ENCODE data around the gene MIS18A.

The MIS18A gene

DNA sequence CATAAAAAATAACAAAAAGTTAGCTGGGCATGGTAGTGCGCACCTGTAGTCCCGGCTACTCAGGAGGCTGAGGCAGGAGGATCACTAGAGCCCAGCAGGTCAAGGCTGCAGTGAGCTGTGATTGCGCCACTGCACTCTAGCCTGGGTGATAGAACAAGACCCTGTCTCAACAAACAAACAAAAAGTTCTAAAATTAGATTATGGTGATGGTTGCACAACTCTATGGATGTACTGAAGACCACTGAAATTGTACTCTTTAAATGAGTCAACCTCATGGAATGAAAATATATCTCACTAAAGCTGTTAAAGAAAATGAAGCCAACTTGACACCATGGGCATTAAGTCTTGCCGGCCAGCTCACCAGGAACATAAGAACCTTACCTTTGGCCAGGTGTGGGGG lies 28.9 kb upstream of the MIS18A start:
- H3K4me2 ChIP-seq (ENCODE audit: low read depth, low read length, poor library complexity, severe bottlenecking), result no peak overlapping the region
- TF ChIP-seq, protein P1, sequence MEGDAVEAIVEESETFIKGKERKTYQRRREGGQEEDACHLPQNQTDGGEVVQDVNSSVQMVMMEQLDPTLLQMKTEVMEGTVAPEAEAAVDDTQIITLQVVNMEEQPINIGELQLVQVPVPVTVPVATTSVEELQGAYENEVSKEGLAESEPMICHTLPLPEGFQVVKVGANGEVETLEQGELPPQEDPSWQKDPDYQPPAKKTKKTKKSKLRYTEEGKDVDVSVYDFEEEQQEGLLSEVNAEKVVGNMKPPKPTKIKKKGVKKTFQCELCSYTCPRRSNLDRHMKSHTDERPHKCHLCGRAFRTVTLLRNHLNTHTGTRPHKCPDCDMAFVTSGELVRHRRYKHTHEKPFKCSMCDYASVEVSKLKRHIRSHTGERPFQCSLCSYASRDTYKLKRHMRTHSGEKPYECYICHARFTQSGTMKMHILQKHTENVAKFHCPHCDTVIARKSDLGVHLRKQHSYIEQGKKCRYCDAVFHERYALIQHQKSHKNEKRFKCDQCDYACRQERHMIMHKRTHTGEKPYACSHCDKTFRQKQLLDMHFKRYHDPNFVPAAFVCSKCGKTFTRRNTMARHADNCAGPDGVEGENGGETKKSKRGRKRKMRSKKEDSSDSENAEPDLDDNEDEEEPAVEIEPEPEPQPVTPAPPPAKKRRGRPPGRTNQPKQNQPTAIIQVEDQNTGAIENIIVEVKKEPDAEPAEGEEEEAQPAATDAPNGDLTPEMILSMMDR (conservative IDR thresholded peaks at IDR 0.05; ENCODE audit: low read length), result no peak
- TF ChIP-seq EZH2phosphoT487 (IDR thresholded peaks at IDR 0.05; ENCODE audit: borderline replicate concordance), result no peak

DNA sequence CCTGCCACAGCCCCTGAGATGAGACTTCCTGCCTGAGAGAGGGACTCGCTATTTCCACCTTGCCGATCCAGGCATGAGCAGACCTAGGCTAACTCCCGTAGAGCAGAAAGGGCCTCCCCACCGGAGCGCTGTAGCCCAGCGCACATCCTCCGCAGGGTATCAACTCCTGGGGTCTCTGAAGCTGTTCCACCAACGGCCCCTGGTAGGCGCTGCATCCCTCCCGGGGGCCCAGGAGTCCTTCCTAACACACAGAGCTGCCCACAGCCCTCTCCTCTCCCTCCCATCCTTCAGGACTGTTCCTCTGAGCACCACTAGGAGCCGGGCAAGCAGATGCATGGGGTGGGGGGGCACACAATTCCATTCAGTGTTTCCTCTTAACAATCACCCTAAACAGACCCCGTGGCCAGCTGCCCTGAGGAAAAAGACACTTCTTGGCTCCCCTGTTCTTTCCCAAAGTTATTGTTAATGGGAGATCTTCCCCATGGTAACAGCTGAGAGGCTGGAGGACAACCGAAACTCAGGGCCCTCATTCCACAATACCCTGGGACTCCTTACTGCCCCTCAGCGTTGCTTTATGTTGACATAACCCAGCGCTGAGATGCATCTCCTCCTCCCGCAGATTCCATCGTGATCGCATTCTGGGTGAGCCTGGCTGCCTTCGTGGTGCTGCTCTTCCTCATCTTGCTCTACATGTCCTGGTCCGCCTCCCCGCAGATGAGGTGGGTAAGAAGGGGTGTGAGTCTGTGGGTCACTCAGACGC lies 27.4 kb upstream of the MIS18A start:
- H3K27me3 ChIP-seq (ENCODE audit: insufficient read depth, low read length, poor library complexity, severe bottlenecking), result no peaks in the 10 kb centered on the region
- H3K9me3 ChIP-seq (ENCODE audit: insufficient read depth, low read depth, low read length), result no peaks in the 10 kb centered on the region
- no peak overlapping the region for H3K4me2 ChIP-seq (ENCODE audit: low read depth, low read length, poor library complexity, severe bottlenecking)
- H3K4me1 ChIP-seq (ENCODE audit: insufficient read depth, low read length, poor library complexity, severe bottlenecking), result no peaks in the 10 kb centered on the region
- H4K20me1 ChIP-seq (ENCODE audit: insufficient read depth, low read length, poor library complexity, severe bottlenecking), result no peaks in the 10 kb centered on the region
- H3K9ac ChIP-seq (ENCODE audit: low read depth, low read length, poor library complexity, severe bottlenecking), result no peak overlapping the region
- H3F3A ChIP-seq (ENCODE audit: low read depth), result no peaks in the 10 kb centered on the region
- no peaks in the 10 kb centered on the region for H3K79me2 ChIP-seq (ENCODE audit: insufficient read depth, low read length)
- no peak overlapping the region for H2AFZ ChIP-seq (ENCODE audit: low read length)
- no peak for TF ChIP-seq EZH2phosphoT487 (IDR thresholded peaks at IDR 0.05; ENCODE audit: borderline replicate concordance)
- TF ChIP-seq, protein P1 (conservative IDR thresholded peaks at IDR 0.05; ENCODE audit: low read length), result no peak; the same call in 1 of the 2 replicates
- H3K9me2 ChIP-seq (replicated peaks; ENCODE audit: low read depth, low read length), result no peaks in the 10 kb centered on the region
- H3K4me3 ChIP-seq (ENCODE audit: low read length, poor library complexity, severe bottlenecking), result no peak overlapping the region
- no peaks in the 10 kb centered on the region for H3K36me3 ChIP-seq (ENCODE audit: insufficient read depth, low read length)

More for the DNA sequence above, 28.9 kb upstream of the MIS18A start:
- no peaks in the 10 kb centered on the region for H3K9me3 ChIP-seq (ENCODE audit: insufficient read depth, low read depth, low read length)
- H3K9ac ChIP-seq (ENCODE audit: low read depth, low read length, poor library complexity, severe bottlenecking), result no peak overlapping the region
- no peaks in the 10 kb centered on the region for H3K27me3 ChIP-seq (ENCODE audit: insufficient read depth, low read length, poor library complexity, severe bottlenecking)
- no peak overlapping the region for H2AFZ ChIP-seq (ENCODE audit: low read length)
- no peaks in the 10 kb centered on the region for H3F3A ChIP-seq (ENCODE audit: low read depth)
- no peaks in the 10 kb centered on the region for H3K36me3 ChIP-seq (ENCODE audit: insufficient read depth, low read length)
- no peaks in the 10 kb centered on the region for H3K4me1 ChIP-seq (ENCODE audit: insufficient read depth, low read length, poor library complexity, severe bottlenecking)
- H3K79me2 ChIP-seq (ENCODE audit: insufficient read depth, low read length), result no peaks in the 10 kb centered on the region
- H3K9me2 ChIP-seq (replicated peaks; ENCODE audit: low read depth, low read length), result no peaks in the 10 kb centered on the region
- no peak overlapping the region for H3K4me3 ChIP-seq (ENCODE audit: low read length, poor library complexity, severe bottlenecking)
- H4K20me1 ChIP-seq (ENCODE audit: insufficient read depth, low read length, poor library complexity, severe bottlenecking), result no peaks in the 10 kb centered on the region

DNA sequence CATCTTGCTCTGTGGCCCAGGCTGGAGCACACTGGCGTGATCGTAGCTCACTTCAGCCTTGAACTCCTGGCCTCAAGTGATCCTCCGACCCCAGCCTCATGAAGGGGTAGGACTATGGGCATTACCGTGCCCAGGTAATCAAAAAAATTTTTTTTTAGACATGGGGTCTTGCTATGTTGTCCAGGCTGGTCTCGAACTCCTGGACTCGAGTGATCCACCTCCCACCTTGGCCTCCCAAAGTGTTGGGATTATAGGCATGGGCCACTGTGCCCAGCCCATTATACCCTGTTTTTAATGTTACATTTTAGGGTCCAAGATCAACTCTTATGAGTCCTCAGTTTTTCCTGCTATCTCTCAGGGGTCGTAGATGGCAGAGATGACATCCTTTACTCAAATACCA lies 26.1 kb upstream of the MIS18A start:
- H3K36me3 ChIP-seq (ENCODE audit: insufficient read depth, low read length), result no peaks in the 10 kb centered on the region
- H3K9me3 ChIP-seq (ENCODE audit: insufficient read depth, low read depth, low read length), result no peaks in the 10 kb centered on the region
- no peaks in the 10 kb centered on the region for H3K9me2 ChIP-seq (replicated peaks; ENCODE audit: low read depth, low read length)
- no peaks in the 10 kb centered on the region for H3K27me3 ChIP-seq (ENCODE audit: insufficient read depth, low read length, poor library complexity, severe bottlenecking)
- no peaks in the 10 kb centered on the region for H3K79me2 ChIP-seq (ENCODE audit: insufficient read depth, low read length)
- no peak overlapping the region for H3K4me2 ChIP-seq (ENCODE audit: low read depth, low read length, poor library complexity, severe bottlenecking)
- no peak overlapping the region for H3K4me3 ChIP-seq (ENCODE audit: low read length, poor library complexity, severe bottlenecking)
- TF ChIP-seq, protein P1 (conservative IDR thresholded peaks at IDR 0.05; ENCODE audit: low read length), result no peak
- no peak for TF ChIP-seq EZH2phosphoT487 (IDR thresholded peaks at IDR 0.05; ENCODE audit: borderline replicate concordance)
- H3F3A ChIP-seq (ENCODE audit: low read depth), result no peaks in the 10 kb centered on the region
- no peak overlapping the region for H2AFZ ChIP-seq (ENCODE audit: low read length)
- no peak overlapping the region for H3K9ac ChIP-seq (ENCODE audit: low read depth, low read length, poor library complexity, severe bottlenecking)
- H4K20me1 ChIP-seq (ENCODE audit: insufficient read depth, low read length, poor library complexity, severe bottlenecking), result no peaks in the 10 kb centered on the region
- H3K4me1 ChIP-seq (ENCODE audit: insufficient read depth, low read length, poor library complexity, severe bottlenecking), result no peaks in the 10 kb centered on the region
